PC-3 (cell line): Measurements from ENCODE around the gene PSMB1.

Source experiments
- CTCF ChIP-seq: fragments of 300-600 bp; sonication (generic); conservative IDR thresholded peaks from 2 replicates; pipeline ENCODE4 v1.5.1; 2017; ENCODE audit warnings: antibody characterized with exemption, low read depth, mild to moderate bottlenecking, low read length
- EZH2 ChIP-seq: fragments of 300-600 bp; sonication (generic); IDR thresholded peaks from one replicate; pipeline ENCODE4 v1.6.1; 2017; ENCODE audit warnings: antibody characterized with exemption, mild to moderate bottlenecking, low read length; ENCODE audit not compliant: unreplicated experiment
- EZH2phosphoT487 ChIP-seq: fragments of 300-600 bp; sonication (generic); IDR thresholded peaks from 2 replicates; pipeline ENCODE4 v1.6.1; 2018; ENCODE audit warnings: mild to moderate bottlenecking, antibody characterized with exemption, low read length, borderline replicate concordance

GRCh38 chr6:170545405-170545804 is 7.7 kb downstream of the PSMB1 start:
- TF ChIP-seq CTCF (no peak), EZH2 (no peak), EZH2phosphoT487 (no peak)
